ENCODE data around the gene SLC35G6.

The SLC35G6 gene

GRCh38 chr17:7460850-7461660, 20.2 kb upstream of the SLC35G6 start:
- Histone ChIP-seq H3K9me3 (ENCODE audit: severe bottlenecking) (no peaks in the 10 kb centered on the region), H3K36me3 (ENCODE audit: low read depth) (peaks cover 12% of the 10 kb centered on the region; the same call in 1 of the 2 replicates), H3K27ac (ENCODE audit: poor library complexity, severe bottlenecking) (peak overlapping the region; percentile 25), H3K4me1 (ENCODE audit: insufficient read depth, poor library complexity, severe bottlenecking) (no peaks in the 10 kb centered on the region), H3K4me3 (ENCODE audit: severe bottlenecking) (no peak overlapping the region), H3K27me3 (ENCODE audit: insufficient read depth, poor library complexity, severe bottlenecking) (no peaks in the 10 kb centered on the region)
- ATAC-seq (ENCODE audit: low read depth) (peak; percentile 20; the same call in 1 of the 3 replicates), DNase-seq (ENCODE audit: low spot score) (no peak)
- no peak for TF ChIP-seq CTCF (IDR thresholded peaks at IDR 0.05; ENCODE audit: poor library complexity, severe bottlenecking)

- DNase-seq (ENCODE audit: low spot score) (no peak), ATAC-seq (ENCODE audit: low read depth) (no peak)
- no peak overlapping the region for H3K4me3 ChIP-seq (ENCODE audit: severe bottlenecking)
- TF ChIP-seq CTCF (IDR thresholded peaks at IDR 0.05; ENCODE audit: poor library complexity, severe bottlenecking) = no peak
- H3K27ac ChIP-seq (ENCODE audit: poor library complexity, severe bottlenecking) = no peak overlapping the region
- no peaks in the 10 kb centered on the region for H3K9me3 ChIP-seq (ENCODE audit: severe bottlenecking)
- H3K36me3 ChIP-seq (ENCODE audit: low read depth) = peaks cover 25% of the 10 kb centered on the region
- no peaks in the 10 kb centered on the region for H3K4me1 ChIP-seq (ENCODE audit: insufficient read depth, poor library complexity, severe bottlenecking)
- H3K27me3 ChIP-seq (ENCODE audit: insufficient read depth, poor library complexity, severe bottlenecking) = no peaks in the 10 kb centered on the region
Measured at GRCh38 chr17:7462474-7463371, 18.5 kb upstream of the SLC35G6 start.

- DNase-seq (ENCODE audit: low spot score) = no peak
- Histone ChIP-seq H3K4me1 (ENCODE audit: insufficient read depth, poor library complexity, severe bottlenecking) (no peaks in the 10 kb centered on the region), H3K4me3 (ENCODE audit: severe bottlenecking) (no peak overlapping the region), H3K9me3 (ENCODE audit: severe bottlenecking) (no peaks in the 10 kb centered on the region), H3K36me3 (ENCODE audit: low read depth) (peaks cover 26% of the 10 kb centered on the region), H3K27me3 (ENCODE audit: insufficient read depth, poor library complexity, severe bottlenecking) (no peaks in the 10 kb centered on the region), H3K27ac (ENCODE audit: poor library complexity, severe bottlenecking) (no peak overlapping the region)
- ATAC-seq (ENCODE audit: low read depth) = no peak
- TF ChIP-seq CTCF (IDR thresholded peaks at IDR 0.05; ENCODE audit: poor library complexity, severe bottlenecking) = no peak
Measured at GRCh38 chr17:7463372-7463846, 17.8 kb upstream of the SLC35G6 start.

GRCh38 chr17:7464081-7464480, 17.2 kb upstream of the SLC35G6 start:
- Histone ChIP-seq H3K9me3 (ENCODE audit: severe bottlenecking) (no peaks in the 10 kb centered on the region), H3K36me3 (ENCODE audit: low read depth) (peaks cover 28% of the 10 kb centered on the region), H3K4me1 (ENCODE audit: insufficient read depth, poor library complexity, severe bottlenecking) (no peaks in the 10 kb centered on the region), H3K27me3 (ENCODE audit: insufficient read depth, poor library complexity, severe bottlenecking) (no peaks in the 10 kb centered on the region), H3K4me3 (ENCODE audit: severe bottlenecking) (no peak overlapping the region), H3K27ac (ENCODE audit: poor library complexity, severe bottlenecking) (no peak overlapping the region)
- DNase-seq (ENCODE audit: low spot score) (no peak), ATAC-seq (ENCODE audit: low read depth) (no peak)
- TF ChIP-seq CTCF (IDR thresholded peaks at IDR 0.05; ENCODE audit: poor library complexity, severe bottlenecking) = no peak
